ENCODE data around the gene NEGR1. TPM values are rescaled to one million over a fixed set of nuclear protein-coding genes. Genes with fewer than 3 reads are reported as not detected.

Gene NEGR1
- total and polyA plus RNA-seq, 2 experiments from 2014 or later: 0.57 to 0.94 TPM

DNA sequence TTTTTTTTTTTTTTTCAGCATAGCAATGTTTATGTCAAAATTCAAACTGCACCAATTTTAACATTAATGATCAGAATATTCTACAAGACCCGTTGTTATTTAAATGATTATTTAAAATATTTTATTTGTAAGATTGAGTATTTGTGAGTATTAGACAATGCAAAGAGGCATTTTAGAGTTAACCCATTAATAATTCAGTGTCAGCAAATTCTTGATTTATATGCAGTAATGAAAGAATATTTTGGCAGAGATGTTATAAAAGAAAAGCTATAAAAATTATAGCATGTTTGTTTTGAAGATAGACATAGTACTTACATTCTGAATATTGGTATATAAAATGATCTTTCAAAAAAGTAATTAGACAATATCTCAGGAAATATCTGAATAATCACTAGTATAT lies 932.0 kb downstream of the NEGR1 start:
- TF ChIP-seq JUNB (IDR thresholded peaks at IDR 0.05; ENCODE audit: unreplicated experiment) (no peak), POLR2AphosphoS5 (IDR thresholded peaks at IDR 0.05; ENCODE audit: low read depth) (no peak), CREB1 (CRISPR knock-in tag; IDR thresholded peaks at IDR 0.05; ENCODE audit: low read depth) (no peak), NANOG (IDR thresholded peaks at IDR 0.05; ENCODE audit: borderline replicate concordance) (no peak), ZNF331 (CRISPR knock-in tag; IDR thresholded peaks at IDR 0.05; ENCODE audit: low read depth) (no peak)
- TF ChIP-seq, protein P1, sequence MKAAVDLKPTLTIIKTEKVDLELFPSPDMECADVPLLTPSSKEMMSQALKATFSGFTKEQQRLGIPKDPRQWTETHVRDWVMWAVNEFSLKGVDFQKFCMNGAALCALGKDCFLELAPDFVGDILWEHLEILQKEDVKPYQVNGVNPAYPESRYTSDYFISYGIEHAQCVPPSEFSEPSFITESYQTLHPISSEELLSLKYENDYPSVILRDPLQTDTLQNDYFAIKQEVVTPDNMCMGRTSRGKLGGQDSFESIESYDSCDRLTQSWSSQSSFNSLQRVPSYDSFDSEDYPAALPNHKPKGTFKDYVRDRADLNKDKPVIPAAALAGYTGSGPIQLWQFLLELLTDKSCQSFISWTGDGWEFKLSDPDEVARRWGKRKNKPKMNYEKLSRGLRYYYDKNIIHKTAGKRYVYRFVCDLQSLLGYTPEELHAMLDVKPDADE (IDR thresholded peaks at IDR 0.05): no peak
- TF ChIP-seq, protein P2, sequence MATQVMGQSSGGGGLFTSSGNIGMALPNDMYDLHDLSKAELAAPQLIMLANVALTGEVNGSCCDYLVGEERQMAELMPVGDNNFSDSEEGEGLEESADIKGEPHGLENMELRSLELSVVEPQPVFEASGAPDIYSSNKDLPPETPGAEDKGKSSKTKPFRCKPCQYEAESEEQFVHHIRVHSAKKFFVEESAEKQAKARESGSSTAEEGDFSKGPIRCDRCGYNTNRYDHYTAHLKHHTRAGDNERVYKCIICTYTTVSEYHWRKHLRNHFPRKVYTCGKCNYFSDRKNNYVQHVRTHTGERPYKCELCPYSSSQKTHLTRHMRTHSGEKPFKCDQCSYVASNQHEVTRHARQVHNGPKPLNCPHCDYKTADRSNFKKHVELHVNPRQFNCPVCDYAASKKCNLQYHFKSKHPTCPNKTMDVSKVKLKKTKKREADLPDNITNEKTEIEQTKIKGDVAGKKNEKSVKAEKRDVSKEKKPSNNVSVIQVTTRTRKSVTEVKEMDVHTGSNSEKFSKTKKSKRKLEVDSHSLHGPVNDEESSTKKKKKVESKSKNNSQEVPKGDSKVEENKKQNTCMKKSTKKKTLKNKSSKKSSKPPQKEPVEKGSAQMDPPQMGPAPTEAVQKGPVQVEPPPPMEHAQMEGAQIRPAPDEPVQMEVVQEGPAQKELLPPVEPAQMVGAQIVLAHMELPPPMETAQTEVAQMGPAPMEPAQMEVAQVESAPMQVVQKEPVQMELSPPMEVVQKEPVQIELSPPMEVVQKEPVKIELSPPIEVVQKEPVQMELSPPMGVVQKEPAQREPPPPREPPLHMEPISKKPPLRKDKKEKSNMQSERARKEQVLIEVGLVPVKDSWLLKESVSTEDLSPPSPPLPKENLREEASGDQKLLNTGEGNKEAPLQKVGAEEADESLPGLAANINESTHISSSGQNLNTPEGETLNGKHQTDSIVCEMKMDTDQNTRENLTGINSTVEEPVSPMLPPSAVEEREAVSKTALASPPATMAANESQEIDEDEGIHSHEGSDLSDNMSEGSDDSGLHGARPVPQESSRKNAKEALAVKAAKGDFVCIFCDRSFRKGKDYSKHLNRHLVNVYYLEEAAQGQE (IDR thresholded peaks at IDR 0.05; ENCODE audit: unreplicated experiment): no peak
- TF ChIP-seq, protein P3, sequence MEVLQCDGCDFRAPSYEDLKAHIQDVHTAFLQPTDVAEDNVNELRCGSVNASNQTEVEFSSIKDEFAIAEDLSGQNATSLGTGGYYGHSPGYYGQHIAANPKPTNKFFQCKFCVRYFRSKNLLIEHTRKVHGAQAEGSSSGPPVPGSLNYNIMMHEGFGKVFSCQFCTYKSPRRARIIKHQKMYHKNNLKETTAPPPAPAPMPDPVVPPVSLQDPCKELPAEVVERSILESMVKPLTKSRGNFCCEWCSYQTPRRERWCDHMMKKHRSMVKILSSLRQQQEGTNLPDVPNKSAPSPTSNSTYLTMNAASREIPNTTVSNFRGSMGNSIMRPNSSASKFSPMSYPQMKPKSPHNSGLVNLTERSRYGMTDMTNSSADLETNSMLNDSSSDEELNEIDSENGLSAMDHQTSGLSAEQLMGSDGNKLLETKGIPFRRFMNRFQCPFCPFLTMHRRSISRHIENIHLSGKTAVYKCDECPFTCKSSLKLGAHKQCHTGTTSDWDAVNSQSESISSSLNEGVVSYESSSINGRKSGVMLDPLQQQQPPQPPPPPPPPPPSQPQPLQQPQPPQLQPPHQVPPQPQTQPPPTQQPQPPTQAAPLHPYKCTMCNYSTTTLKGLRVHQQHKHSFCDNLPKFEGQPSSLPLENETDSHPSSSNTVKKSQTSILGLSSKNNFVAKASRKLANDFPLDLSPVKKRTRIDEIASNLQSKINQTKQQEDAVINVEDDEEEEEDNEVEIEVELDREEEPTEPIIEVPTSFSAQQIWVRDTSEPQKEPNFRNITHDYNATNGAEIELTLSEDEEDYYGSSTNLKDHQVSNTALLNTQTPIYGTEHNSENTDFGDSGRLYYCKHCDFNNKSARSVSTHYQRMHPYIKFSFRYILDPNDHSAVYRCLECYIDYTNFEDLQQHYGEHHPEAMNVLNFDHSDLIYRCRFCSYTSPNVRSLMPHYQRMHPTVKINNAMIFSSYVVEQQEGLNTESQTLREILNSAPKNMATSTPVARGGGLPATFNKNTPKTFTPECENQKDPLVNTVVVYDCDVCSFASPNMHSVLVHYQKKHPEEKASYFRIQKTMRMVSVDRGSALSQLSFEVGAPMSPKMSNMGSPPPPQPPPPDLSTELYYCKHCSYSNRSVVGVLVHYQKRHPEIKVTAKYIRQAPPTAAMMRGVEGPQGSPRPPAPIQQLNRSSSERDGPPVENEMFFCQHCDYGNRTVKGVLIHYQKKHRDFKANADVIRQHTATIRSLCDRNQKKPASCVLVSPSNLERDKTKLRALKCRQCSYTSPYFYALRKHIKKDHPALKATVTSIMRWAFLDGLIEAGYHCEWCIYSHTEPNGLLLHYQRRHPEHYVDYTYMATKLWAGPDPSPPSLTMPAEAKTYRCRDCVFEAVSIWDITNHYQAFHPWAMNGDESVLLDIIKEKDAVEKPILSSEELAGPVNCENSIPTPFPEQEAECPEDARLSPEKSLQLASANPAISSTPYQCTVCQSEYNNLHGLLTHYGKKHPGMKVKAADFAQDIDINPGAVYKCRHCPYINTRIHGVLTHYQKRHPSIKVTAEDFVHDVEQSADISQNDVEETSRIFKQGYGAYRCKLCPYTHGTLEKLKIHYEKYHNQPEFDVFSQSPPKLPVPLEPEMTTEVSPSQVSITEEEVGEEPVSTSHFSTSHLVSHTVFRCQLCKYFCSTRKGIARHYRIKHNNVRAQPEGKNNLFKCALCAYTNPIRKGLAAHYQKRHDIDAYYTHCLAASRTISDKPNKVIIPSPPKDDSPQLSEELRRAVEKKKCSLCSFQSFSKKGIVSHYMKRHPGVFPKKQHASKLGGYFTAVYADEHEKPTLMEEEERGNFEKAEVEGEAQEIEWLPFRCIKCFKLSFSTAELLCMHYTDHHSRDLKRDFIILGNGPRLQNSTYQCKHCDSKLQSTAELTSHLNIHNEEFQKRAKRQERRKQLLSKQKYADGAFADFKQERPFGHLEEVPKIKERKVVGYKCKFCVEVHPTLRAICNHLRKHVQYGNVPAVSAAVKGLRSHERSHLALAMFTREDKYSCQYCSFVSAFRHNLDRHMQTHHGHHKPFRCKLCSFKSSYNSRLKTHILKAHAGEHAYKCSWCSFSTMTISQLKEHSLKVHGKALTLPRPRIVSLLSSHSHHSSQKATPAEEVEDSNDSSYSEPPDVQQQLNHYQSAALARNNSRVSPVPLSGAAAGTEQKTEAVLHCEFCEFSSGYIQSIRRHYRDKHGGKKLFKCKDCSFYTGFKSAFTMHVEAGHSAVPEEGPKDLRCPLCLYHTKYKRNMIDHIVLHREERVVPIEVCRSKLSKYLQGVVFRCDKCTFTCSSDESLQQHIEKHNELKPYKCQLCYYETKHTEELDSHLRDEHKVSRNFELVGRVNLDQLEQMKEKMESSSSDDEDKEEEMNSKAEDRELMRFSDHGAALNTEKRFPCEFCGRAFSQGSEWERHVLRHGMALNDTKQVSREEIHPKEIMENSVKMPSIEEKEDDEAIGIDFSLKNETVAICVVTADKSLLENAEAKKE (CRISPR knock-in tag; IDR thresholded peaks at IDR 0.05): no peak
- no peak for DNase-seq (ENCODE audit: low spot score)
- Mint-ChIP-seq H3K27me3 (ENCODE audit: insufficient read depth, low read depth, poor library complexity) (no peaks in the 10 kb centered on the region), H3K4me1 (no peaks in the 10 kb centered on the region), H3K9me3 (no peaks in the 10 kb centered on the region; the same call in 2 of the 3 replicates), H3K27ac (no peak overlapping the region), H3K36me3 (ENCODE audit: low read depth) (no peaks in the 10 kb centered on the region), H3K4me3 (no peak overlapping the region)
- Histone ChIP-seq H3K27ac (ENCODE audit: low read depth) (no peak overlapping the region), H3K4me3 (no peak overlapping the region), H3K36me3 (ENCODE audit: insufficient read depth) (no peaks in the 10 kb centered on the region), H3F3A (replicated peaks; ENCODE audit: low read depth) (no peaks in the 10 kb centered on the region), H3K9me2 (ENCODE audit: insufficient read depth) (no peaks in the 10 kb centered on the region), H2AFZ (no peak overlapping the region), H3K79me2 (replicated peaks; ENCODE audit: insufficient read depth) (no peaks in the 10 kb centered on the region), H3K27me3 (ENCODE audit: insufficient read depth) (no peaks in the 10 kb centered on the region), H3K4me1 (ENCODE audit: insufficient read depth) (no peaks in the 10 kb centered on the region), H3K4me2 (no peak overlapping the region), H4K20me1 (replicated peaks; ENCODE audit: insufficient read depth) (no peaks in the 10 kb centered on the region)
- ATAC-seq: no peak

Small RNAs within 50 kb of the gene (small RNA-seq; reads per million reads assigned to genes)
- gene AL358453.1 (ENCODE audit: low replicate concordance) (not detected), gene AL359821.1 (ENCODE audit: low replicate concordance) (not detected)

Data from GM23338 (cell line).